ENCODE measurements around the gene EFHC1.
A peak's percentile ranks its signal among the peaks of the same experiment; 100 is the strongest.
"Not testable (repeated sequence)": the region's sequence is repeated elsewhere in the genome, so short reads cannot be mapped to it uniquely, and the experiment has no call there.

Gene EFHC1

DNA sequence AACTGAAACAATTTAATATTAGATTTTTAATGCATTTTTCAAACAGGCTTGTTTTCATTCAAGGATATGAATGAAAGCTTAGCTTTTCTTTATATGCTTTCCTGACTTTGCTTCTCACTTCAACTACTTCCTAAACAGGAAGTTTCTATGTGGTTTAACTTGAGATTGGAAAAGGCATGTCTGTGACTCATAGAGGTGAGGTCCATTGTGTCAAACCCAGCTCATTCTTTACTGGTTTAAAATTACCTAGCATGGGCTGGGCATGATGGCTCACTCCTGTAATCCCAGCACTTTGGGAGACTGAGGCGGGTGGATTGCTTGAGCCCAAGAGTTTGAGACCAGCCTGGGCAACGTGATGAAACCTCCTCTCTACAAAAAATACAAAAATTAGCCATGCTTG lies 34.4 kb downstream of the EFHC1 start:
- DNase-seq, result no peak

DNA sequence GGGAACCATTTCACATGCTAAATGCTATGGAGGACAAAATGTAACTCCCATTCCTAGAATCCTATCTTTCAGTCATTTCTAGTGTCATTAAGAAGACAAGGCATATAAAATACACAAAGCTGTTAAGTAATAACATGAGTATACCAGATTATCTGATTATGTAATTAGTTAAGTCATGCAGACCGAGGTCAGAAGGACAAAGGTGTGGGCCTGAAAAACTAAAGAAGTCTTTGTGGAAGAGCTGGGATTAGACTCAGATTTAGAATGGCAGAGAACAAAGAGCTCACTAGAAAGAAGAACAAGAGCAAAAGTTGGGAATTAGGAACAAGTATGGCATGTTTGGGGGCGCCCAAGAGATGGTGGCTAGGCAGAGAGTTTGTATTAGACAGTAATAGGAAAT lies 37.0 kb downstream of the EFHC1 start:
- DNase-seq, result no peak

DNA sequence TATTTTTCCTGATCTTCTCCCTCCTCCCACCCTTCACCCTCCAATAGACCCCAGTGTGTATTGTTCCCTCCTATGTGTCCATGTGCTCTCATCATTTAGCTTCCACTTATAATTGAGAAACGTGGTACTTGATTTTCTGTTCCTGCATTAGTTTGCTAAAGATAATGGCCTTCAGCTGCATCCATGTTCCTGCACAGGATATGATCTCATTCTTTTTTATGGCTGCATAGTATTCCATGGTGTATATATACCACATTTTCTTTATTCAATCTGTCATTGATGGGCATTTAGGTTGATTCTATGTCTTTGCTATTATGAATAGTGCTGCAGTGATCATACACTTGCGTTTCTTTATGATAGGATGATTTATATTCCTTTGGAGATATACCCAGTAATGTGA lies 41.1 kb downstream of the EFHC1 start:
- not testable (repeated sequence) for DNase-seq

DNA sequence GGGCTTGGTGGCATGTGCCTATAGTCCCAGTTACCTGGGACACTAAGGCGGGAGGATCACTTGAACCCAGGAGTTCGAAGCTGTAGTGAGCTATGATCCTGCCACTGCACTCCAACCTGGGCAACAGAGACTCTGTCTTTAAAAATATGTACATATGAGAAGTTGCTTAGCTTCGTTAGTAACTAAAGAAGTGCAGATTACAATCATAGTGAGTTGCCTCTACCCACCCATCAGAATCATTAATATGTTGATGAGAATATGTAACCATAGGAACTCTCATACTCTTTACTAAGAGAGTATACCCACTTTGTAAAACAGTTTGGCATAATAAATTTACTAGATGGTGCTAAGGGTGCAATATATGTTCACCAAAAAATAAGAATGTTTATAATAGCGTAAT lies 54.0 kb downstream of the EFHC1 start:
- no peak for DNase-seq

DNA sequence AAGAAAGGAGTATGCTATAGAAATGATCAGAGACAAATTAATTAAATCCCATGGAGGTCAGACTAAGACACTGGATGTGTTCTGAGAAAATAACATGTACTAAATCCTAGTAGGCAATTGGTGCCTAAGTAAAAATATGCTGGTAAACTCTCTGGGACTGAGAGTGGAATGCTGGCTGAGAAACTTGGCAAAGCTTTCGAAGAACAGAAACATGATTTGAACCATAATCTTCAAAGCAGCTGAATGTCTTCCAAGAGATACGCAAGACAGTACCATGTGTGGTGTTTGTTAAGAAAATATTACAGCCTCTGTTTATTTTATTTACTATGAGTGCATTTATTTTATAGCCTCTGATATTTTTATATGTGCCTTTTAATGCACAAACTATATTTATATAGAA lies 55.2 kb downstream of the EFHC1 start:
- no peak for DNase-seq

DNA sequence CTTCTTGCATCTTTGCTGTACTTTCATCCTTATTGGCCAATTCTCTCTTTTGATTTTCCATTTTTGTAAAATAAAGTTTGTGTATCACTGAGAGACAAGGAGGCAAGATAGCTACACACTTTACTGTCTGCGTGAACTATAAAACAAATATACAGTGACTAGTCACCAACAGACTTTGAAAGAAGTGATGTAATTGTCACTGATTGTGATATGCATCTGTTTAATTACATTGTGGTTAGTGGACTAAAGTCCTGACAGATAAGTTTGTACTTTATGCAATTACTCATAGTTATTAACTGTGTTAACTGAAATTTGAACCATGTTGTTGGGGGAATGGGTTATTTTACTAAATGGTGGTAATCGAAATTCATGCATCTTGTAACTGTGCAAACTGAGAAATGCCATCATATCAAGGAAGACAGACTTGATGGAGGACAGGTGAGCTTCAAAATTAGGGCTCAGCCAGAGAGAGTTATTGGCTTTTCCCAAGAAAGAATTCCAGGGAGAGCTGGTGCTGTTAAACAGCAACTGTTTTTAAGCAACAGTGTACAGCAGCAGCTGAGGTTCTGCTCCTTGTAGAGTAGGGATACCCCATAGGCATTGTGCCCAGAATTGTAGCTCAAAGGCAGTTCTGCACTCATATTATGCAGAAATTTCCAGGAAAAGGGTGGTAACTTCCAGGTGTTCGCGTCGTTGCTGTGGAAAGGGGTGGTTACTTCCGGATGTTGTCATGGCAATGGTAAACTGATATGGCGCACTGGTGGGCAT lies 62.9 kb downstream of the EFHC1 start:
- no peak for DNase-seq

DNA sequence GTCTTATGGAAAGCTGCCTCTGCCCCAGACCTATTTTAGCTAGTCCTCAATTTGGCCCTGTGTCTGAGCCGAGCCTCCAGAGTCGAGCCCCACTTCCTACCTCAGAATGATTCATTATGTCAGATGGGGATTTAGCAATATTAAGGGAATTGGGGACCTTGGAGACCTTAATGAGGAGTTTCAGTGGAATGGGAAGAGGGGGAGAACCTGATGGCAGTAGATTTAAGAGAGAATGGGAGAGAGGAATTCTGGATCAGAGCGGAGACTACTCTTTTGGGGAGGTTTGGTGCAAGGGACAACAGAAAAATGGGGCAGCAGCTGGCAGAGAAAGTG lies 63.5 kb downstream of the EFHC1 start:
- no peak for DNase-seq

DNA sequence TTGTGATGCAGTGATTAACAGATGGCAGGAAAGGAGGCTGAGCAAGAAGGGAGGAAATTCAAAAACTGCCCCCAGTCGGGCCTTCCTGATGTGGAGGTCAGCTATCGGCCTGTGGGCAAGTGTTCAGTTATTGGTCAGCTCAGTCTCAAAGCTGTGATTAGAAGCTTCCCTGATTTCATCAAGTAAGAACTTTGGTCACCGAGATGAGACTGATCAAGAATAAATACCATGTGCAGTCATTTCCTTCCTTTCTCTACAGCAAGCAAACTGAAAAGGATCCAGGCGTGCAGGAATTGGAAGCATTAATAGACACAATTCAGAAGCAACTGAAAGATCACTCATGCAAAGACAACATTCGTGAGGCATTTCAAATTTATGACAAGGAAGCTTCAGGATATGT lies 69.7 kb downstream of the EFHC1 start:
- no peak for DNase-seq

DNA sequence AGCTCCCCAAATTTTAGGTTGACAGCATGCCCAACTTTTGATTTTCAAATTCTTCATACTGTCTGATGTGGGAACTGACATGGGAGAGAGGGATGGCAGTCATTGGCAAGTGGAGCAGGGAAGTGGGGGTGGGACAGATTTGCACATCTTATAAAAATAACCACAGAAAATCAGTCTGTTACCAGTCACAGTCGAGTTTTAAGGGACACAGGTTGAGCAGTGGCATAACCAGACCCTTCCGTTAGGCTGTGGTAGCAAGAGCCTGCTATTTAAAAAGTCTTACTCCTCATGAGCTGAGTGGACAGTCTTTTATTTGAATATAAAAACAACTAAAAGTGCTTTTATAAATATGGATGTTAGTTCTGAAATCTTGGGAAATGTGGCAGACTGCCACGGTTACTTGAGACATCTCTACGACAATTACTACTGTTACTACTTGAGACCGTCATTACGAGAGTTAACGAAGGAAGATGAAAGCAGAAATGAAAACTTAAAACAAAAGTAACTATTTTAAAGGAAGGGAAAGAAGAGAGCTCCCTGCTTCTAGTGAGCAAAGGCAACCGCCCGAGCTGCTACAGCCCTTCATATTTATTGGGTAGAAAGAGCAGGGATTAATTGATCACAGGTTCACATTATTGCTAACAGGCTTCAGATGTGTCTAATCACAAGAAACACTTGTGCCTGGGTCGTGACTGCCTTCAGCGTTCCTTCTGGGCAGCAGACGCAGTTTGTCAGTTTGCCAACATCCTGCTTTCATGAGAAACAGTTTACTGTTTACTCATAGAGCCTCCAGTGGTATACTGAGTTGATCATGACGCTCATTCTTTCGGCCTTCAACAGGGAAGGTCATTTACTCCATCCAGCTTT lies 71.3 kb downstream of the EFHC1 start:
- no peak for DNase-seq

DNA sequence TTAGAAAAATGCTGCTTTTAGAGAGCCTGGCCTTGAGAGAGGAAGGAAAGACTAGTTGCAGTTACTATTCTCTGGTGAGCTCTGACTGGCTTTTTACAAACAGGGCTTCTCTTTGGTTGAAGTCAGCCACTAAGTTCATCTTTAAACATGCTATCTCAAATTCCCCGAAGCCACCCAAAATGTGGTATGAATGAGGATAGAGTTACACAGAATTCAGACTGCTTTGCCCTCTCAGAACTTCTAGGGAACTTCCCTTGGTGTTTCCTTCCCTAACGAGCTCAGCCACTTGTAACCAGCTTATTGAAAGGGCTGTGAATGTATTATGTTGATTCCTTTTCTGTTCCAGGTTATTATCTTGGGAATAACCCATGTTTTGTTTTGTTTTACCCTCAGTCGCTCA lies 73.5 kb downstream of the EFHC1 start:
- DNase-seq, result no peak

DNA sequence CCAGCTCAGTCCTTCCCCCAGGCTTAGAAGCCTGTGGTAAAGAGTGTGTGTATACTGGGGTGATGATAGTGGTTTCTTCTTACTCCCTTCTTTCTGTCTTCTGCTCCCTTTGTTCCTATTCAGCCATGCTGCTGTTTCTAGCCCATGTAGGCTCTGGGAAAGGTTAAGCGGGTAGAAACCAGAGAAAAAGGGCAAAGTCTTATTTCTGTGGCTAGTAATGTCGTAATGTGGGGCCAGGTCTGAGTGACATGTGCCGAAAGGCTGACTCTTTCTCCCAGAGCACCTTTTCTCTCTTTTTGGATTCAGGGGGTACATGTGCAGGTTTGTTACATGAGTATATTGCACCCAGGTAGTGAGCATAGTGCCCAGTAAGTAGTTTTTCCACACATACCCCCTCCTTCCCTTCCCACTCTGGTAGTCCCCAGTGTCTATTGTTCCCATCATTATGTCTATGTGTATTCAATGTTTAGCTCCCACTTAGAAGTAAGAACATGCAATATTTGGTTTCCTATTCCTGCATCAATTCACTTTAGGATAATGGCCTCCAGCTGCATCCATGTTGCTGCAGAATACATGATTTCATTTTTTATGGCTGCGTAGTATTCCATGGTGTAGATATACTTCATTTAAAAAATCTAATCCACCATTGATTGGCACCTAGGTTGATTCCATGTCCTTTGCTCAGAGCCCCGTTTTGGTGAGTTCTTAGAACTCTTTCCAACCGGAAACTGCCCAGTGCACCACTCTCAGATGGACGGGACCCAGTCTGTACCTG lies 74.3 kb downstream of the EFHC1 start:
- DNase-seq, result no peak

DNA sequence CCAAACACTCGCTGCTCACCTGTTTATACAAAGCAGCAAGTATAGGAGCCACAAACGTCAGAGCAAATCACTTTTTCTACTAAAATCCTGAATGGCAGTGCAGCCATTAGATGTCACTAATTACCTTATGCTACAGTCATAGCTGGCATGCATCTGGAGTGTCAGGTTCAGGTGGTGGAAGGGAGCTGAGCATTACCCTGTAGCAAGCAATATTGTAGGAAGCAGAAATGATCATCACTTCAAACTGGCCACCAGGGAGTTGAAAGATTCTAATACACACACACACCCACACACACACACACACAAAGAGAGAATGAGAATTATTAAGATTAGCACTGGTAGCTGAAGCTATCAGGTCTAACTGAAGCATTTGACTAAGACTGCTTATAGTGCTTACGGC lies 75.8 kb downstream of the EFHC1 start:
- DNase-seq, result no peak

DNA sequence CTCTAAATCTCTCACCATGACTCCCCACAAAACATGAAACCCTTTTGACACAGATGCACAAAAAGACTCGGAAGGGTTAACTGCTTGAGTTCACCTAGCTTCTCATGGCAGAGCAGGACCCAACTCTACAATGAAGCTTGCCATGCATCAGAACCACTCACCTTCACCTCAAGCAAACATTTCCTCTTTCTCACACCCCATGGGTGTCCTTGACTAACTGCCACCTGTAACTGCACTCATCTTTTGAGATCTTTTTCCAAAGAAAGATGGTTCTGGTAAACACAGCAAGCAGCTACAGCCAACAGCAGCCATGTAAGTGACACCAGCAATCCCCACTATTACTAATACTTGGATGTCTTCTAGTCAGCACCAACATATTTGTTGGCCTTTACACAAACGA lies 76.5 kb downstream of the EFHC1 start:
- DNase-seq, result no peak

DNA sequence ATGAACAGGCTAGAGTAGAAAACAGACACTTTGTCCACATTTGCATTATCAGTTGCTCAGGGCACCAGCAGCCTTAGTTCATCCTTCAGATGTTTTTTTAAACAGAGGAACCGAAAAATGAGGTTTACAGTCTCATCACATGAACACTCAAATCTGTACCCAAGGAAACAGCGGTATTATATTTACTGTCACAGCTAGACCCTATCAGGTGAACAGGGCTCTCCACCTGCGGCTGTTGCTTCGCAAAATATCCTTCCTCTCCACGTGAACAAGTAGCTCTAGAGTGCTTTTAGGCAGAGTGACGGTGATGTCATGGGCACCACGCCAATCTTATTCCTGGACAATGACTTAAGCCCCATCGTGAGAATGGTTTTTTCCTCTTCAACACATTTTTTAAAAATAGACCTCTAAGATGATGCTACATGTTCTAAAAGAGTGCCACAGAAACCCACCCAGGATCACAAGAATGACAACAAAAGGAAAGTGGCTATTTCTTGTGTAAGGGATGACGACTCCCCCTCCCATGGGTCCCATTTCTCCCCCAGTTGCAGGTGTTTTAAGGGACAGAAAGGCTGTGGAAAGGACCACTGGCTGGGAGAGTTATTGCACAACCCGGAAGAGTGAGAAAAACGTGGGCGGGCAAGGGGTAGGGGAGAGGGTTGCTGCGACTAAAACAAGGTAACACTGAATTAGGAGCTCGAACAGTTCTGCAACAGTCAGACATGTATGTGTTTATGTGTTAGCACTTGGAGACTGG lies 77.7 kb downstream of the EFHC1 start:
- DNase-seq, result peak; percentile 91

DNA sequence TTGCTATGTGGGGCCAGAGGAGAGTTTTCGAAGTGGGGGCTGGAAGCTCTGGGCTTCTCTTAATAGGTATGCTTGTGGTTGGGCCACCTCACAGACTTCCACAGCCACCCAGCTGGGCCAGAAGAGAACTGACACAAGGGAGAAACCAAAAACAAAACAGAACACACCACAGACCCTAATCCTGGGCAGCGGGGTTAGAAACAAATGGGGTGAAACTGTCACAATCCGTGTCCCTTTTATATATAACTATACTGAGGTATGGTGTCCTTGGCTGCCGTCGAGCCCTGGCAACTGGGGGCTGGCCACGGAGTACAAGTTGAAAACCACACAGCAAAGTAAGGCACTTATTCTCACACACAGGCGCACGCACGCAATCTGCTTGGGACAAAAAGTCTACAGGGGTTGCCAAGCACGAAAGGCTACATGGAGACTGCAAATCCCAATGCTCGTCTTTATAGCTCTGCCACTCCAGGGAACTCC lies 78.4 kb downstream of the EFHC1 start:
- DNase-seq, result no peak

DNA sequence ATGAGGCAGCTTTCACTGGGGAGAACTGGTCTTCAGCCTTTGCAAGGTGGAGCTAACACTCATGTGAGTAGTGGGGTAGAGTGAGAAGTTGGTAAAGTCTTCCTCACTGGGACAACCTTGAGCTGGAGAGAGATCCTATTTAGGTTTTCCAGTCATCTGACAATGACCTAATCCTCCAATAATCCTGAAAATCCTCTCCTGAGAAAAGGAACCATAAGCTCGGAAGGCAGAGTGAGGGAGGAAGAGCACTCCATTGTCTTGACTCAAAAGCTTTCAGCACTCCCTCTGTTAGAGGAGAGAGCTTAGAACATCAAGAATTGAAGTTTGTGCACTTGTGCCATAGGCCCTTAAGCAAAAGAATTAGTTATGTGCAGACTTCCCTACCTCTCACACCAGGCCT lies 78.9 kb downstream of the EFHC1 start:
- DNase-seq, result no peak

DNA sequence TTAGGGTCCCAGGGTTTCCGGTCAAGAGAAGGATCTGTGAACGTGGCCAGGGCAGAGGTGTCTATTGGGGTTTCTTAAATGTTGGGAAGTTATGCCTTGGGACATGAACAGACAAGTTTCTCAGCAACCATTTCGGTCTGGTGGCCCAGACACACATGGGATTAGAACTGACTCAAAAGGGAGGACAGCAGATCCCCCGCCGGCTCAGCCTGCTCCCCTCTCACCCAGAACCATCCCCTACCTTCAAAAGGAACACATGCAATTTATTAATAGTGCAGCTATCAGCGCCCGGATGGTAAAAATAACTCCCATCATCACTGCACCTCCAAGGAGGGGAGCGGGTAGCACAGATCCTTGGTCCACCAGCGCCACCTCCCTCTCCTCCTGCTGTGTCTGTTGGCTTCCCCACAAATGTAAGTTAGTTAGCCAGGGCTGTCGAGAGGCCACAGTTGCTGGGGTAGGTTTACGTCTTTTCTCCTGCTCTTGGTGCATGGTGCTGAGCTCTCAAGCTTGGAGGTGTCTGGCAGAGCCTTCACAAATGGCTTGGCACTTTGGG lies 79.6 kb downstream of the EFHC1 start:
- no peak for DNase-seq

DNA sequence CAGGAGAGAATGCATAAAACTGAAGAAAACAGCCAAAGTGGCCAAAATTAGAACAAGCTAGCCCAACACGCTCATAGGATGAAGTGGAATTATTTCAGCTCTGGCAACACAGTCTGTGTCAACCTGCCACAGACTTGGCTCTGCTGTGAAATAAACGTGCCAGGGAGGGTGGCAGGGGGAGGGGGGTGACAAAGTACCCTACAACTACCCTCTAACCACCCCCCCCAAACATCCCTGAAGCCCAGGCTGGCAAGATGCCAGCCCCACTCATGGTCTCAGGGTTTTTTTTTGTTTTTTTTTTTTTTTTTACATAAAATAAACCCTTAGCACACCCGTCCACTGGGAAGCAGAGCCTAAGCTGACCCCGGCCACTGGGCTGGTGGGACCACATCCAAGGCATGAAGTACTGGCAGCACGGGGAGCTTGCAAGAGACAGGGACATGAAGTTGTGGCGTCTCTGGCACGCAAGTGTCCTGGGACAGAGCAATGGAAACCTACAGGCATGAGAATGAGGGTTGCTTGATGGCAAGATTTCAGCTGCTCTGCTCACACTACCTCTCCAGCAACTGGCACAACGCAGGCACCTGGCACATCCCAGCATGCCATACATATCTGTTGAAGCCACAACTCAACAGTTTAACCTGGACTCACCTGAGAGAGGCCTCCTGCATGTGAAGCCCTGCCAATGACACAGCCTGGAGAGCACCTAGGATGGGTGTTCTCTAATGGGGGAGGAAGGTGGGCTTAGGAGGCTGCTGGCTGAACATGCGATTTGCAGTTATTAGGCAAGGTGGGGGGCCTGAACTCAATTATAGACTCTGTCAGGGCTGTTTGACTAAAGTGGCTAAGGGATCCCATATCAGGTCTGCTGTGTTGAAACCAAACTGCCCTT lies 80.3 kb downstream of the EFHC1 start:
- no peak for DNase-seq

DNA sequence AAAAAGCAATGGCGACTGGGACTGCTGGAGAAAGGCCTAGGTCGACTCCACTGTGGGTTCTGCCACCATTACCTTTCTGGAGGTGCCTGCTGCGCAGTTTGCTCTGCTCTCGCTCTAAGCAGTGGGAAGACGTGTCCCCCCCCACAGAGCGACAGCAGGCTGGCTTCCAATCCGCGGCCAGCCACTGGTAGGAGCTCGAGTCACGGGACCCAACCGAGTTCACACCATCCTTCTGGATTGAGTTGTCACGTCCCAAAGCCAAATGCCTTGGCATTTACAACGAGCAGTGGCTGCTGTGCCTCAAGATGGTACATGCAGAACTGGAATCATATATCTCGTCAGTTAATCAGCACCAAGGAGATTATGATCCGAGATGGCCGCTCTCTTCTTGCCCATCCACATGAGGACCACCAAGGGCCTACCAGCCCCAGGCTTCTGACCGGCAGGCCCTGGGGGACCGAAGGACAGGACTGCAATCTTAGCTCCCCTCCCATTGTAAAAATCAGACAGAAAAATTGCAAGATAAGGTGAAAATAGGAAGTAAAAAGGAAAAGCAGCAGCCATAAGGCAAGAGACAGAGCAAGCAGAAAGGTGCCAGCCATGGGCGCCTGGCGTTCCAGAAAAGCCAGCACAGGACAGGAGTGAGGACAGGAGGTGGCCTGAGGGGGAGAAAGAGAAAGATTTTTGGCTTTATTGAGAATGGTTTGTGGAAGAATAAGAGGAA lies 82.3 kb downstream of the EFHC1 start:
- DNase-seq, result no peak

DNA sequence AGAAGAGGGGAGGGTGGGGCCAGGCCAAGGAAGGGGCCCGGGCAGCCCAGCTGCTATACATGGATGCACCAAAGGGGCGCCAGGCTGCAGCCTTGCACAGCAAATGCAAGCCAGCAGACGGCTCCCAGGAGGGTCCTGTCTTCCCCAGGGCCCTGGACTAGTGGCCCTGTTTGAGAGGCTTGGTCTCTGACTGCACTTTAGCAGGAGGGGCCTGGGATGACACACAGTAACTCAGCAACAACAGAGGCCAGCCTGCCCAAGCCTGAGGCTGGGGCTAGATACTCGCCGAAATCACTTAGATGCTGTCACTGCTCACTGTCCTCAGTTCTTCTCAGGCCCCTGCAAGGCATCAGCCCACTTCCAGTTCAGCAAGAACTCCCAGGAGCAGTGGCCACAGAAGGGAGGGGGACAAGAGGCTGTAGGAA lies 83.2 kb downstream of the EFHC1 start:
- DNase-seq, result no peak
